HCT116 (cell line): ENCODE measurements around the gene TAS2R19. TPM values are rescaled to one million over a fixed set of nuclear protein-coding genes. Genes with fewer than 3 reads are reported as not detected.
"Not testable (repeated sequence)": the region's sequence is repeated elsewhere in the genome, so short reads cannot be mapped to it uniquely, and the experiment has no call there.

ENCODE experiments used
- ATAC-seq: fragments of 200-7000 bp; cut with Tn5 transposase; 2 replicates; pipeline ENCODE4 v1.9.1; 2020; ENCODE audit warnings: mild to moderate bottlenecking, moderate library complexity
- BruUV-seq: library from RNA; stranded (reverse); fragments of 400-500 nt; replicated peaks from 2 replicates; lab custom pipeline; 2021; lab: Mats Ljungman, UMichigan
- CTCF ChIA-PET: fragments of 300-600 bp; sonication (Branson Sonifier 250); formaldehyde crosslinking; loops from one replicate; lab custom pipeline; 2021; ENCODE audit warnings: antibody characterized with exemption; lab: Charles Lee
- POLR2A ChIA-PET: fragments of 300-600, 350-600 bp; sonication (Branson Sonifier 250); formaldehyde crosslinking; loops from one replicate; lab custom pipeline; 2021; ENCODE audit warnings: antibody characterized with exemption; lab: Charles Lee
- RAD21 ChIA-PET, 2 experiments: fragments of 300-600 bp; sonication (Branson Sonifier 250); formaldehyde crosslinking; loops; one replicate each; lab custom pipeline; 2023; ENCODE audit warnings: low total read pairs in 2 of 2; ENCODE audit not compliant: uncharacterized antibody in 2 of 2, unreplicated experiment in 2 of 2, low non-redundant PET in 1 of 2; lab: Charles Lee
- DNase-seq: peaks from one replicate; pipeline ENCODE4 v3.0.0-alpha.2; 2010; ENCODE audit warnings: low read depth, low spot score
- H2AFZ ChIP-seq: fragments of 200-600 bp; shearing (Covaris generic), sonication (generic); 2 replicates; pipeline ENCODE4 v1.6.1; 2017; ENCODE audit warnings: low read depth, mixed run types, mixed read lengths, antibody characterized with exemption, low read length; ENCODE audit not compliant: poor library complexity, severe bottlenecking
- H3K27ac ChIP-seq: 2 replicates; pipeline ENCODE4 v1.5.1; 2012; ENCODE audit warnings: low read depth, low read length
- H3K27me3 ChIP-seq: fragments of 200-600 bp; sonication (generic); 2 replicates; pipeline ENCODE4 v1.6.1; 2016; ENCODE audit warnings: mixed run types, low read length, mixed read lengths; ENCODE audit not compliant: insufficient read depth
- H3K36me3 ChIP-seq, 2 experiments: fragments of 200-500 bp in 1 of 2; fragments of 200-600 bp in 1 of 2; sonication (Bioruptor generic) in 1 of 2; sonication (generic) in 1 of 2; 2 replicates each; pipeline versions ENCODE4 v1.5.1 to v1.6.1; 2014 to 2016; ENCODE audit warnings: low read length in 2 of 2, inconsistent platforms in 1 of 2, mixed read lengths in 1 of 2, mixed run types in 1 of 2; ENCODE audit not compliant: insufficient read depth in 2 of 2, control insufficient read depth in 1 of 2
- H3K4me1 ChIP-seq, 2 experiments: fragments of 200-600 bp in 1 of 2; sonication (generic) in 1 of 2; 2 replicates each; pipeline versions ENCODE4 v1.5.1 to v1.6.1; 2012 to 2017; ENCODE audit warnings: low read length in 2 of 2, inconsistent platforms in 1 of 2, mild to moderate bottlenecking in 1 of 2, mixed read lengths in 1 of 2, mixed run types in 1 of 2, moderate library complexity in 1 of 2; ENCODE audit not compliant: insufficient read depth in 2 of 2, control insufficient read depth in 1 of 2
- H3K4me2 ChIP-seq: fragments of 200-600 bp; sonication (generic); 2 replicates; pipeline ENCODE4 v1.6.1; 2017; ENCODE audit warnings: mixed run types, low read length, mixed read lengths
- H3K4me3 ChIP-seq, 2 experiments: fragments of 200-600 bp in 1 of 2; sonication (generic) in 1 of 2; replicated peaks in 1 of 2; 2 replicates each; pipeline ENCODE4 v1.5.1; 2011 to 2016; ENCODE audit warnings: low read length in 2 of 2, control low read depth in 1 of 2, low read depth in 1 of 2, mild to moderate bottlenecking in 1 of 2, mixed read lengths in 1 of 2, mixed run types in 1 of 2
- H3K79me2 ChIP-seq: fragments of 200-600 bp; sonication (generic); 2 replicates; pipeline ENCODE4 v1.6.1; 2017; ENCODE audit warnings: mild to moderate bottlenecking, mixed run types, low read length, moderate library complexity, mixed read lengths; ENCODE audit not compliant: insufficient read depth
- H3K9ac ChIP-seq: fragments of 200-600 bp; sonication (generic); 2 replicates; pipeline ENCODE4 v1.6.1; 2016; ENCODE audit warnings: low read length, mixed read lengths
- H3K9me2 ChIP-seq: fragments of 200-600 bp; sonication (generic), shearing (Covaris generic); 2 replicates; pipeline ENCODE4 v1.6.1; 2017; ENCODE audit warnings: mixed run types, mild to moderate bottlenecking, moderate library complexity; ENCODE audit not compliant: insufficient read depth
- H3K9me3 ChIP-seq, 2 experiments: fragments of 200-500 bp in 1 of 2; fragments of 200-600 bp in 1 of 2; sonication (Bioruptor generic) in 1 of 2; sonication (generic) in 1 of 2; 2 replicates each; pipeline ENCODE4 v1.6.1; 2014 to 2017; ENCODE audit warnings: low read length in 2 of 2, mixed read lengths in 2 of 2, inconsistent platforms in 1 of 2, low read depth in 1 of 2, mild to moderate bottlenecking in 1 of 2, mixed run types in 1 of 2, moderate library complexity in 1 of 2; ENCODE audit not compliant: control insufficient read depth in 1 of 2, insufficient read depth in 1 of 2
- H4K20me1 ChIP-seq: fragments of 200-600 bp; sonication (generic), shearing (Covaris generic); 2 replicates; pipeline ENCODE4 v1.6.1; 2017; ENCODE audit warnings: mixed run types, mild to moderate bottlenecking, moderate library complexity; ENCODE audit not compliant: insufficient read depth
- EGR1 ChIP-seq: IDR thresholded peaks from 2 replicates; pipeline ENCODE4 v1.6.1; 2012; ENCODE audit warnings: low read depth
- ELF1 ChIP-seq: IDR thresholded peaks from 2 replicates; pipeline ENCODE4 v1.6.1; 2012; ENCODE audit warnings: low read depth, borderline replicate concordance
- EZH2phosphoT487 ChIP-seq: fragments of 200-600 bp; IDR thresholded peaks from 2 replicates; pipeline ENCODE4 v1.6.1; 2018; ENCODE audit warnings: antibody characterized with exemption, borderline replicate concordance
- JUND ChIP-seq: IDR thresholded peaks from 2 replicates; pipeline ENCODE4 v1.6.1; 2012
- MAX ChIP-seq: IDR thresholded peaks from 2 replicates; pipeline ENCODE4 v1.6.1; 2012
- POLR2A ChIP-seq: IDR thresholded peaks from 2 replicates; pipeline ENCODE4 v1.7.0; 2011; ENCODE audit warnings: borderline replicate concordance; ENCODE audit not compliant: insufficient read depth, insufficient read length; ENCODE audit errors: extremely low read depth
- SIN3A ChIP-seq: IDR thresholded peaks from 2 replicates; pipeline ENCODE4 v1.6.1; 2012; ENCODE audit warnings: low read depth
- SRF ChIP-seq: IDR thresholded peaks from 2 replicates; pipeline ENCODE4 v1.6.1; 2012; ENCODE audit warnings: low read depth
- ZNF274 ChIP-seq: fragments of 200-500 bp; sonication (Bioruptor generic); IDR thresholded peaks from 2 replicates; pipeline ENCODE4 v1.6.1; 2014; ENCODE audit warnings: mild to moderate bottlenecking, low read depth, low read length, inconsistent platforms
- intact Hi-C: fragments of 100-400 bp; cut with micrococcal nuclease; formaldehyde crosslinking; loops from 2 replicates; pipeline ENCODE4 v1.10.0; 2022
- total RNA-seq: library from RNA; stranded (reverse); gene quantifications from one replicate; pipeline ENCODE4 v1.2.1, GENCODE V29; 2021; ENCODE audit not compliant: unreplicated experiment

The TAS2R19 gene
- total RNA-seq, 1 experiment from 2014 or later = 1.6 TPM

- no TSS peak for BruUV-seq
- intact Hi-C loops = no loop called here
- no peak overlapping the region for H3K9ac ChIP-seq
- ChIA-PET RAD21 (no interaction called here), CTCF (no interaction called here), POLR2A (no interaction called here)
- no peaks in the 10 kb centered on the region for H3K27me3 ChIP-seq
- no peak for ATAC-seq
- H3K36me3 ChIP-seq = no peaks in the 10 kb centered on the region
- no peak for TF ChIP-seq SIN3A
- TF ChIP-seq SRF = no peak
- TF ChIP-seq MAX = no peak
- no peak for TF ChIP-seq EGR1
- TF ChIP-seq POLR2A = no peak
- TF ChIP-seq EZH2phosphoT487 = no peak
- no peak for TF ChIP-seq JUND
- no peak for TF ChIP-seq ELF1
- no peak for TF ChIP-seq ZNF274
- no peak overlapping the region for H3K4me2 ChIP-seq
- H3K9me3 ChIP-seq = no peaks in the 10 kb centered on the region
- H3K27ac ChIP-seq = no peak overlapping the region
- H3K4me1 ChIP-seq = no peaks in the 10 kb centered on the region
- no peaks in the 10 kb centered on the region for H3K9me2 ChIP-seq
- DNase-seq = no peak
- no peaks in the 10 kb centered on the region for H4K20me1 ChIP-seq
- no peak overlapping the region for H3K4me3 ChIP-seq
- no peak overlapping the region for H2AFZ ChIP-seq
- peaks cover 19% of the 10 kb centered on the region for H3K79me2 ChIP-seq
These were observed 16.8 kb upstream of the TAS2R19 start for GRCh38 chr12:11039171-11039570.

GRCh38 chr12:11033959-11034358 lies 11.5 kb upstream of the TAS2R19 start:
- BruUV-seq, H3K9me2 ChIP-seq, H3K9ac ChIP-seq, intact Hi-C loops, CTCF ChIA-PET, H3K4me3 ChIP-seq, H3K4me1 ChIP-seq, H3K79me2 ChIP-seq, DNase-seq, RAD21 ChIA-PET, H3K9me3 ChIP-seq, POLR2A ChIA-PET, H3K36me3 ChIP-seq, H3K27ac ChIP-seq, H3K4me2 ChIP-seq, H4K20me1 ChIP-seq, ATAC-seq, H2AFZ ChIP-seq, H3K27me3 ChIP-seq: not testable (repeated sequence)
